Measurements from ENCODE around the gene ANAPC5. TPM values are rescaled to one million over a fixed set of nuclear protein-coding genes. Genes with fewer than 3 reads are reported as not detected.
"Not testable (repeated sequence)": the region's sequence is repeated elsewhere in the genome, so short reads cannot be mapped to it uniquely, and the experiment has no call there.

ANAPC5 gene
- total RNA-seq, 1 donor from 2014 or later = 58.8 TPM

GRCh38 chr12:121325922-121326396 is 26.3 kb downstream of the ANAPC5 start:
- no peaks in the 10 kb centered on the region for H3K27me3 ChIP-seq
- peaks cover 70 to 83% of the 10 kb centered on the region in 2 donors for H3K36me3 ChIP-seq
- no peak overlapping the region for H3K4me3 ChIP-seq
- DNase-seq (ENCODE audit: low spot score in 2 of 2) = no peak
- no peaks in the 10 kb centered on the region for H3K9me3 ChIP-seq
- intact Hi-C loops (cut with DNase I) = no loop called here
- H3K4me1 ChIP-seq = no peaks in the 10 kb centered on the region
- TF ChIP-seq CTCF (IDR thresholded peaks at IDR 0.05) = no peak
- no peak overlapping the region for H3K27ac ChIP-seq

GRCh38 chr12:121323908-121324307 is 28.3 kb downstream of the ANAPC5 start:
- H3K36me3 ChIP-seq = peaks cover 64 to 81% of the 10 kb centered on the region in 2 donors
- H3K4me1 ChIP-seq = no peaks in the 10 kb centered on the region
- H3K4me3 ChIP-seq = no peak overlapping the region
- TF ChIP-seq CTCF (IDR thresholded peaks at IDR 0.05) = no peak
- intact Hi-C loops (cut with DNase I) = no loop called here
- H3K27ac ChIP-seq = no peak overlapping the region
- DNase-seq (ENCODE audit: low spot score in 2 of 2) = no peak
- no peaks in the 10 kb centered on the region for H3K27me3 ChIP-seq
- no peaks in the 10 kb centered on the region for H3K9me3 ChIP-seq

- no peak for TF ChIP-seq CTCF (IDR thresholded peaks at IDR 0.05)
- H3K4me1 ChIP-seq = no peaks in the 10 kb centered on the region
- peaks cover 48 to 52% of the 10 kb centered on the region in 2 donors for H3K36me3 ChIP-seq
- intact Hi-C loops (cut with DNase I) = no loop called here
- DNase-seq (ENCODE audit: low spot score in 2 of 2) = no peak
- H3K4me3 ChIP-seq = no peak overlapping the region
- no peak overlapping the region for H3K27ac ChIP-seq
- H3K9me3 ChIP-seq = no peaks in the 10 kb centered on the region
- no peaks in the 10 kb centered on the region for H3K27me3 ChIP-seq
These were observed 34.1 kb downstream of the ANAPC5 start for GRCh38 chr12:121318121-121318520.

- intact Hi-C loops (cut with DNase I) = no loop called here
These were observed 37.8 kb downstream of the ANAPC5 start for GRCh38 chr12:121314431-121314830.

DNA sequence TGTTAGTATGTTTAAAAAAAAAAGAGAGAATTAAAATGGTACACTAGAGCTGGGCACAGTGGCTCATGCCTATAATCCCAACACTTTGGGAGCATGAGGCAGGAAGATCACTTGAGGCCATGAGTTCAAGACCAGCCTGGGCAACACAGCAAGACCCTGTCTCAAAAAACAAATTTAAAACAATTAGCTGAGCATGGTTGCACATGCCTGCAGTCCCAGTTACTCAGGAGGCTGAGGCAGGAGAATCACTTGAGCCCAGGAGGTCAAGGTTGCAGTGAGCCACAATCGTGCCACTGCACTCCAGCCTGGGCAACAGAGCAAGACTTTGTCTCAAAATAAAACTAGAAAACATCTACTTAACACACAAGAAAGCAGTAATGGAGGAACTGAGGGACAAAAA is 42.0 kb downstream of the ANAPC5 start:
- H3K27me3 ChIP-seq; H3K9me3 ChIP-seq; DNase-seq (ENCODE audit: low spot score in 2 of 2); H3K4me1 ChIP-seq; intact Hi-C loops (cut with DNase I); H3K4me3 ChIP-seq; H3K27ac ChIP-seq: not testable (repeated sequence)
- peaks cover 20 to 34% of the 10 kb centered on the region in 2 donors for H3K36me3 ChIP-seq

More at GRCh38 chr12:121314431-121314830, 37.8 kb downstream of the ANAPC5 start:
- Histone ChIP-seq H3K4me1 (no peaks in the 10 kb centered on the region), H3K36me3 (peaks cover 33 to 40% of the 10 kb centered on the region in 2 donors), H3K4me3 (no peak overlapping the region), H3K27me3 (no peaks in the 10 kb centered on the region), H3K27ac (no peak overlapping the region), H3K9me3 (no peaks in the 10 kb centered on the region)
- no peak for TF ChIP-seq CTCF (IDR thresholded peaks at IDR 0.05)
- DNase-seq (ENCODE audit: low spot score in 2 of 2) = no peak

DNA sequence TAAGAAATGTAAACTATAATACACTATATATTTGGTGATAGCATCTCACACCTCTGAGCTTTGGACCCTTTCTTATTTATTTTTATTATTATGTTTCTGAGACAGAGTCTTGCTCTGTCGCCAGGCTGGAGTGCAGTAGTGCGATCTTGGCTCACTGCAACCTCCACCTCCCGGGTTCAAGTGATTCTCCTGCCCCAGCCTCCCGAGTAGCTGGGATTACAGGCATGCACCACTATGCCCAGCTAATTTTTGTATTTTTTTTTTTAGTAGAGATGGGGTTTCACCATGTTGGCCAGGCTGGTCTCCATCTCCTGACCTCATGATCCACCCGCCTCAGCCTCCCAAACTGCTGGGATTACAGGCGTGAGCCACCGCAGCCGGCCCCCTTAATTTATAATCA is 44.8 kb downstream of the ANAPC5 start:
- H3K9me3 ChIP-seq; DNase-seq (ENCODE audit: low spot score in 2 of 2); H3K27ac ChIP-seq; H3K27me3 ChIP-seq; intact Hi-C loops (cut with DNase I); H3K4me1 ChIP-seq; H3K4me3 ChIP-seq: not testable (repeated sequence)
- peaks cover 20 to 34% of the 10 kb centered on the region in 2 donors for H3K36me3 ChIP-seq

DNA sequence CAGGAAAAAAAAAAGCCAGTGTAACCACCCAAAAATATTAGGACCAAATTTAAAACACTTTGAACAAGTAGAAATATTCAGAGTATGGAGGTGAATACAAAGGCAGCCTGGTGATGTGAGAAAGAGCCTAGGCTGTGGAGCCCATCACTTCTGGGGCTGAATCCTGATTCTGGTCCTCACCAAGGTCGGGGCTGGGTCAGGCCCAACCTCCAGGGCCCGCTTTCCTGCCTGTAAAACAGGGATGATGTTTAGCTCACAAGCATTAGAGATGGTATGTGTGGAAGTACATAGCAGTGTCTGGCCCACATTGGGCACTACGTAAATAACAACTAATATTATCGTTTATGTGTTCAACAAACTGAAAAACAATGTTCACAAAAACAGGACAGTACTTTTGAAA is 47.9 kb downstream of the ANAPC5 start:
- H3K36me3 ChIP-seq = peaks cover 13 to 18% of the 10 kb centered on the region in 2 donors
- no peaks in the 10 kb centered on the region for H3K4me1 ChIP-seq
- DNase-seq (ENCODE audit: low spot score in 2 of 2) = no peak
- no peaks in the 10 kb centered on the region for H3K27me3 ChIP-seq
- H3K4me3 ChIP-seq = no peak overlapping the region
- TF ChIP-seq CTCF (IDR thresholded peaks at IDR 0.05) = no peak
- H3K9me3 ChIP-seq = no peaks in the 10 kb centered on the region
- intact Hi-C loops (cut with DNase I) = no loop called here
- H3K27ac ChIP-seq = no peak overlapping the region
